ENCODE data around the gene KIAA1755.

GRCh38 chr20:38170219-38170825 is 90.2 kb downstream of the KIAA1755 start:
- TF ChIP-seq, protein P1, sequence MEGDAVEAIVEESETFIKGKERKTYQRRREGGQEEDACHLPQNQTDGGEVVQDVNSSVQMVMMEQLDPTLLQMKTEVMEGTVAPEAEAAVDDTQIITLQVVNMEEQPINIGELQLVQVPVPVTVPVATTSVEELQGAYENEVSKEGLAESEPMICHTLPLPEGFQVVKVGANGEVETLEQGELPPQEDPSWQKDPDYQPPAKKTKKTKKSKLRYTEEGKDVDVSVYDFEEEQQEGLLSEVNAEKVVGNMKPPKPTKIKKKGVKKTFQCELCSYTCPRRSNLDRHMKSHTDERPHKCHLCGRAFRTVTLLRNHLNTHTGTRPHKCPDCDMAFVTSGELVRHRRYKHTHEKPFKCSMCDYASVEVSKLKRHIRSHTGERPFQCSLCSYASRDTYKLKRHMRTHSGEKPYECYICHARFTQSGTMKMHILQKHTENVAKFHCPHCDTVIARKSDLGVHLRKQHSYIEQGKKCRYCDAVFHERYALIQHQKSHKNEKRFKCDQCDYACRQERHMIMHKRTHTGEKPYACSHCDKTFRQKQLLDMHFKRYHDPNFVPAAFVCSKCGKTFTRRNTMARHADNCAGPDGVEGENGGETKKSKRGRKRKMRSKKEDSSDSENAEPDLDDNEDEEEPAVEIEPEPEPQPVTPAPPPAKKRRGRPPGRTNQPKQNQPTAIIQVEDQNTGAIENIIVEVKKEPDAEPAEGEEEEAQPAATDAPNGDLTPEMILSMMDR (IDR thresholded peaks at IDR 0.05): no peak
- no peak for TF ChIP-seq POLR2A (IDR thresholded peaks at IDR 0.05)
